GM12878 (cell line): ENCODE results near the gene JMJD7. TPM values are rescaled to one million over a fixed set of nuclear protein-coding genes. Genes with fewer than 3 reads are reported as not detected.

Source experiments
- ATAC-seq: fragments of 200-7000 bp; cut with Tn5 transposase; 3 replicates; pipeline ENCODE4 v1.9.1; 2020; ENCODE audit warnings: mild to moderate bottlenecking, moderate library complexity
- BruUV-seq: library from RNA; stranded (reverse); fragments of 400-500 nt; replicated peaks from 2 replicates; lab custom pipeline; 2021; lab: Mats Ljungman, UMichigan
- CTCF ChIA-PET: fragments of 300-600 bp; sonication (Branson Sonifier 250); formaldehyde crosslinking; extraction: SDS; loops from one replicate; lab custom pipeline; 2021; ENCODE audit warnings: inconsistent platforms; lab: Yijun Ruan, JAX
- POLR2A ChIA-PET: fragments of 350-600 bp; formaldehyde crosslinking; extraction: SDS; loops from one replicate; lab custom pipeline; 2021; ENCODE audit warnings: inconsistent platforms; lab: Charles Lee
- RAD21 ChIA-PET: fragments of 300-600 bp; sonication (Branson Sonifier 250); formaldehyde crosslinking; loops from one replicate; lab custom pipeline; 2023; ENCODE audit warnings: antibody characterized with exemption; ENCODE audit not compliant: unreplicated experiment; lab: Charles Lee
- SMC1A ChIA-PET: fragments of 300-600 bp; sonication (Branson Sonifier 250); formaldehyde crosslinking; loops from one replicate; lab custom pipeline; 2023; ENCODE audit not compliant: unreplicated experiment, uncharacterized antibody; lab: Charles Lee
- DNase-seq: peaks from one replicate; pipeline ENCODE4 v3.0.0-alpha.2; 2011; ENCODE audit warnings: low read depth, low spot score
- FAIRE-seq: peaks from 3 replicates; lab custom pipeline; 2011; peaks lifted over from hg19 to GRCh38; lab: Jason Lieb, UNC
- H2AFZ ChIP-seq: 2 replicates; pipeline ENCODE4 v1.6.0; 2011; ENCODE audit warnings: low read depth, low read length, control low read depth; ENCODE audit not compliant: control insufficient read depth
- H3K27ac ChIP-seq: 2 replicates; pipeline ENCODE4 v1.5.1; 2011; ENCODE audit warnings: control low read depth; ENCODE audit not compliant: control insufficient read depth, insufficient read depth
- H3K27me3 ChIP-seq, 2 experiments: replicated peaks in 1 of 2; 2 replicates each; pipeline versions ENCODE4 v1.6.0 to v1.6.1; 2011; ENCODE audit warnings: low read length in 1 of 2; ENCODE audit not compliant: control insufficient read depth in 2 of 2, insufficient read depth in 2 of 2
- H3K36me3 ChIP-seq, 2 experiments: 2 replicates each; pipeline ENCODE4 v1.5.1; 2011; ENCODE audit warnings: low read length in 1 of 2; ENCODE audit not compliant: control insufficient read depth in 2 of 2, insufficient read depth in 2 of 2
- H3K4me1 ChIP-seq: 2 replicates; pipeline ENCODE4 v1.6.1; 2011; ENCODE audit warnings: mild to moderate bottlenecking, low read length, moderate library complexity, mixed read lengths; ENCODE audit not compliant: control insufficient read depth, insufficient read depth
- H3K4me2 ChIP-seq: 2 replicates; pipeline ENCODE4 v1.6.0; 2011; ENCODE audit warnings: control low read depth; ENCODE audit not compliant: control insufficient read depth, insufficient read depth
- H3K4me3 ChIP-seq: fragments of 200-600 bp; sonication (generic); 2 replicates; pipeline ENCODE4 v1.5.1; 2016
- H3K79me2 ChIP-seq: 2 replicates; pipeline ENCODE4 v1.6.0; 2011; ENCODE audit warnings: low read length; ENCODE audit not compliant: control insufficient read depth, insufficient read depth
- H3K9ac ChIP-seq: 2 replicates; pipeline ENCODE4 v1.8.0; 2011; ENCODE audit warnings: low read length, control low read depth, mixed read lengths; ENCODE audit not compliant: control insufficient read depth, insufficient read depth
- H3K9me3 ChIP-seq: replicated peaks from 3 replicates; pipeline ENCODE4 v1.5.1; 2011; ENCODE audit warnings: mild to moderate bottlenecking, low read length; ENCODE audit not compliant: control insufficient read depth, insufficient read depth
- H4K20me1 ChIP-seq: 2 replicates; pipeline ENCODE4 v1.6.0; 2011; ENCODE audit not compliant: control insufficient read depth, insufficient read depth
- CREB1 ChIP-seq: IDR thresholded peaks from 2 replicates; pipeline ENCODE4 v1.6.1; 2012; ENCODE audit warnings: low read depth, mild to moderate bottlenecking, inconsistent platforms
- EP300 ChIP-seq, 2 experiments: fragments of 150-350 bp in 1 of 2; IDR thresholded peaks; 2 replicates each; pipeline ENCODE4 v1.6.1; 2011 to 2012; ENCODE audit warnings: low read depth in 2 of 2, low read length in 2 of 2, borderline replicate concordance in 1 of 2, improper control_type of control experiment in 1 of 2, inconsistent platforms in 1 of 2; ENCODE audit not compliant: control insufficient read depth in 1 of 2
- IRF3 ChIP-seq: fragments of 450-650 bp; IDR thresholded peaks from 2 replicates; pipeline ENCODE4 v1.6.1; 2014; ENCODE audit warnings: mild to moderate bottlenecking
- MEF2B ChIP-seq: fragments of 450-650 bp; IDR thresholded peaks from 2 replicates; pipeline ENCODE4 v1.6.1; 2018; ENCODE audit warnings: mild to moderate bottlenecking, moderate library complexity; ENCODE audit not compliant: partially characterized antibody, poor library complexity, severe bottlenecking
- POU2F2 ChIP-seq: IDR thresholded peaks from 3 replicates; pipeline ENCODE4 v1.6.1; 2011; ENCODE audit warnings: low read depth, mild to moderate bottlenecking, low read length, borderline replicate concordance
- RFX5 ChIP-seq: IDR thresholded peaks from 2 replicates; pipeline ENCODE4 v1.6.1; 2011; ENCODE audit warnings: low read depth, low read length, improper control_type of control experiment
- SKIL ChIP-seq: fragments of 450-650 bp; IDR thresholded peaks from 2 replicates; pipeline ENCODE4 v1.6.1; 2017; ENCODE audit warnings: mild to moderate bottlenecking, low read depth, inconsistent platforms; ENCODE audit not compliant: poor library complexity, severe bottlenecking
- SPI1 ChIP-seq: IDR thresholded peaks from 2 replicates; pipeline ENCODE4 v1.6.1; 2011; ENCODE audit warnings: low read depth, mild to moderate bottlenecking, low read length, moderate library complexity, borderline replicate concordance; ENCODE audit not compliant: insufficient read depth
- ZNF217 ChIP-seq: fragments of 450-650 bp; IDR thresholded peaks from 2 replicates; pipeline ENCODE4 v1.6.1; 2017; ENCODE audit warnings: antibody characterized with exemption, mild to moderate bottlenecking
- WGBS: methylation state at CpG from one replicate; pipeline ENCODE4 v1.1.6; 2016; ENCODE audit warnings: low lambda C conversion rate; ENCODE audit not compliant: insufficient replicate concordance, insufficient coverage; ENCODE audit errors: missing lambda C conversion rate; 5-methylcytosine and 5-hydroxymethylcytosine counted together
- in situ Hi-C: fragments of 300-500 bp; cut with MboI; formaldehyde crosslinking; loops from 9 replicates; pipeline ENCODE4 v1.14.3; 2018; ENCODE audit warnings: mixed read lengths
- intact Hi-C: fragments of 100-400 bp; cut with micrococcal nuclease; formaldehyde crosslinking; loops from one replicate; pipeline ENCODE4 v1.14.2; 2022; ENCODE audit not compliant: unreplicated experiment
- polyA plus RNA-seq, 11 experiments: library from polyadenylated mRNA; depleted of rRNA in 4 of 11; unstranded in 6 of 11; stranded (reverse) in 5 of 11; fragments of >200 nt; fragmentation: Nextera tagmentation in 4 of 11; fragmentation: Illumina TruSeq in 1 of 11; extraction: Ambion mirVana in 4 of 11; extraction: Trizol in 1 of 11; gene quantifications; 1 replicate in 1 of 11; 2 replicates in 10 of 11; pipeline versions ENCODE4 v1.2.1 to v1.2.3, GENCODE V29; 2011 to 2016; ENCODE audit warnings: inconsistent platforms in 2 of 11, missing spikeins in 2 of 11, low read depth in 1 of 11
- total RNA-seq, 4 experiments: library from RNA; depleted of rRNA in 3 of 4; stranded (reverse); fragments of >200 nt in 3 of 4; fragmentation: Illumina TruSeq in 1 of 4; extraction: Trizol in 1 of 4; gene quantifications; 2 replicates each; pipeline versions ENCODE4 v1.2.1 to v1.2.3, GENCODE V29; 2013 to 2021
- TF ChIP-seq, protein P1 (sequence below): fragments of 450-650 bp; IDR thresholded peaks from 2 replicates; pipeline ENCODE4 v1.6.1; 2017; ENCODE audit warnings: mild to moderate bottlenecking

JMJD7 gene
- total and polyA plus RNA-seq, 10 of the 15 experiments (the other 5 are each of a cell fraction or from before 2014, with no cell fraction given): 0.79 to 12.2 (median 6.5) TPM

DNA sequence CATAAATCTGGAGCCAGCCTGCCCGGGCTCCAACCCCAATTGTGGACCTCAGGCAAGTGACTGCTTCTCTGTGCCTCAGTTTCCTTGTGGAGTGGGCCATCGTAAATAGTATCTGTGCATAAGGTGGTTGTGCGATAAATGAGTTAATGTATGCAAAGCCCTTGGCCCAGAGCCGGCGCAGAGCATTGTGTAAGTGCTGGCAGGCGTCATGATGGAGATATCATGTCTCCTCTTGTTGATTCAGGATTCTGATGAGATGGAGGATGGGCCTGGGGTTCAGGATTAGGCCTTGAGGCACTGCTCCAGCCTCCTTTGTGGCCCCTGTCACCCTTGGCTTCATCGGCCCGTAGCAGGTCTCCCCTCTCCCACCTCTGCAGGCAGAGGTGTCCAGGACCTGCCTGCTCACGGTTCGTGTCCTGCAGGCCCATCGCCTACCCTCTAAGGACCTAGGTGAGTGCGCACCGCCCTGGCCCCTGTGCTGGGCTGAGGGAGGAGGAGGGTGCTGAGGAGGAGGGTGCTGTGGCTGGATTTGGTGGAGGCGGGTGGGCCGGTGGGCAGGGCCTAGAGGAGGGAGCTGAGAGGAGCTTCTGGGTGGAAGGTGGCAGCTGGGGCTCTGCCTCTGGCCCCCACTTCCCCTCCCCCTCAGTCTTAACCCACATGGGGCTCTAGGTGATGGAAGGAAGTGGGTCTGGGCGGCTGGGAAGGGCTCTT, 12.0 kb downstream of the JMJD7 start:
- FAIRE-seq: no peak
- H2AFZ ChIP-seq: no peak overlapping the region
- in situ Hi-C loops (no loop called here), intact Hi-C loops (no loop called here)
- H3K9ac ChIP-seq: no peak overlapping the region
- H3K4me1 ChIP-seq: no peaks in the 10 kb centered on the region
- no peak for DNase-seq
- H3K4me2 ChIP-seq: no peak overlapping the region
- 81% methylated on average over 14 of the region's 16 CpGs for WGBS
- no peaks in the 10 kb centered on the region for H3K27me3 ChIP-seq
- TF ChIP-seq CREB1 (no peak), IRF3 (no peak), EP300 (IDR thresholded peaks at IDR 0.05; ENCODE audit: borderline replicate concordance in 1 of 2, control insufficient read depth in 1 of 2, low read depth in 2 of 2, low read length in 2 of 2) (no peak), POU2F2 (no peak), MEF2B (no peak), SKIL (no peak), SPI1 (no peak), RFX5 (no peak), ZNF217 (no peak)
- TF ChIP-seq, protein P1, sequence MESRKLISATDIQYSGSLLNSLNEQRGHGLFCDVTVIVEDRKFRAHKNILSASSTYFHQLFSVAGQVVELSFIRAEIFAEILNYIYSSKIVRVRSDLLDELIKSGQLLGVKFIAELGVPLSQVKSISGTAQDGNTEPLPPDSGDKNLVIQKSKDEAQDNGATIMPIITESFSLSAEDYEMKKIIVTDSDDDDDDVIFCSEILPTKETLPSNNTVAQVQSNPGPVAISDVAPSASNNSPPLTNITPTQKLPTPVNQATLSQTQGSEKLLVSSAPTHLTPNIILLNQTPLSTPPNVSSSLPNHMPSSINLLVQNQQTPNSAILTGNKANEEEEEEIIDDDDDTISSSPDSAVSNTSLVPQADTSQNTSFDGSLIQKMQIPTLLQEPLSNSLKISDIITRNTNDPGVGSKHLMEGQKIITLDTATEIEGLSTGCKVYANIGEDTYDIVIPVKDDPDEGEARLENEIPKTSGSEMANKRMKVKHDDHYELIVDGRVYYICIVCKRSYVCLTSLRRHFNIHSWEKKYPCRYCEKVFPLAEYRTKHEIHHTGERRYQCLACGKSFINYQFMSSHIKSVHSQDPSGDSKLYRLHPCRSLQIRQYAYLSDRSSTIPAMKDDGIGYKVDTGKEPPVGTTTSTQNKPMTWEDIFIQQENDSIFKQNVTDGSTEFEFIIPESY: no peak
- no peaks in the 10 kb centered on the region for H4K20me1 ChIP-seq
- no peaks in the 10 kb centered on the region for H3K79me2 ChIP-seq
- no peak for ATAC-seq
- H3K36me3 ChIP-seq: no peaks in the 10 kb centered on the region
- H3K9me3 ChIP-seq: no peaks in the 10 kb centered on the region
- no peak overlapping the region for H3K27ac ChIP-seq
- no peak overlapping the region for H3K4me3 ChIP-seq
- POLR2A ChIA-PET: no interaction called here
- no TSS peak for BruUV-seq
- SMC1A ChIA-PET: no interaction called here
- RAD21 ChIA-PET: no interaction called here
- CTCF ChIA-PET: no interaction called here
